Right ventricle myocardium superior (tissue), 1 donor: ENCODE data around the gene TIAM2. TPM values are rescaled to one million over a fixed set of nuclear protein-coding genes. Genes with fewer than 3 reads are reported as not detected.

Experiments used
- ATAC-seq: fragments of 200-7000 bp; cut with Tn5 transposase; one replicate; pipeline ENCODE4 v1.9.1; 2020; ENCODE audit warnings: mild to moderate bottlenecking; ENCODE audit not compliant: poor library complexity
- DNase-seq: peaks from one replicate; pipeline ENCODE4 v3.0.0-alpha.2; 2020
- intact Hi-C: fragments of 100-400 bp; cut with DNase I; formaldehyde crosslinking; loops from one replicate; pipeline ENCODE4 v1.11.2; 2022
- total RNA-seq: library from RNA; stranded (reverse); fragmentation: NEBNext Ultra II Directional; extraction: Animal tissue kit (Norgen Biotek cat#: 25700); gene quantifications from one replicate; pipeline ENCODE4 v1.2.1, GENCODE V29; 2021
- donor health status: DM: no; HTN: yes; CAD: no; lungs with severe emphysema.

TIAM2 gene
- total RNA-seq, 1 donor from 2014 or later, result 8.4 TPM

- DNase-seq, result no peak
- ATAC-seq, result no peak
- intact Hi-C loops, result no loop called here
Measured at GRCh38 chr6:154984146-154984545, 11.0 kb upstream of the TIAM2 start.

- ATAC-seq, result no peak
- intact Hi-C loops, result no loop called here
- no peak for DNase-seq
Measured at GRCh38 chr6:154986787-154987235, 8.3 kb upstream of the TIAM2 start.

- no peak for DNase-seq
- intact Hi-C loops, result no loop called here
- ATAC-seq, result no peak
Measured at GRCh38 chr6:154989448-154989847, 5.7 kb upstream of the TIAM2 start.

GRCh38 chr6:154991207-154991606, 3.9 kb upstream of the TIAM2 start:
- intact Hi-C loops, result no loop called here
- no peak for ATAC-seq

GRCh38 chr6:154993026-154993425, 2.1 kb upstream of the TIAM2 start:
- intact Hi-C loops, result no loop called here

More at GRCh38 chr6:154991207-154991606, 3.9 kb upstream of the TIAM2 start:
- DNase-seq, result no peak

GRCh38 chr6:154993710-154994109, 1.4 kb upstream of the TIAM2 start:
- intact Hi-C loops, result no loop called here
- no peak for ATAC-seq
- no peak for DNase-seq

More at GRCh38 chr6:154993026-154993425, 2.1 kb upstream of the TIAM2 start:
- ATAC-seq (no peak), DNase-seq (no peak)

GRCh38 chr6:154994836-154995253, 270 bp upstream of the TIAM2 start:
- DNase-seq (no peak), ATAC-seq (no peak)
- intact Hi-C loops, result no loop called here

GRCh38 chr6:154996016-154996590, 988 bp downstream of the TIAM2 start:
- intact Hi-C loops, result no loop called here
- DNase-seq (no peak), ATAC-seq (no peak)

- ATAC-seq, result no peak
- intact Hi-C loops, result no loop called here
Measured at GRCh38 chr6:154996841-154997311, 1.8 kb downstream of the TIAM2 start.

GRCh38 chr6:154998855-154999254, 3.7 kb downstream of the TIAM2 start:
- intact Hi-C loops, result no loop called here
- ATAC-seq (no peak), DNase-seq (no peak)

More at GRCh38 chr6:154996841-154997311, 1.8 kb downstream of the TIAM2 start:
- DNase-seq, result no peak

GRCh38 chr6:155001482-155001881, 6.4 kb downstream of the TIAM2 start:
- DNase-seq (no peak), ATAC-seq (no peak)
- intact Hi-C loops, result no loop called here

- intact Hi-C loops, result no loop called here
- DNase-seq, result no peak
- ATAC-seq, result no peak
Measured at GRCh38 chr6:155001934-155002333, 6.8 kb downstream of the TIAM2 start.

- no peak for ATAC-seq
- no peak for DNase-seq
- intact Hi-C loops, result no loop called here
Measured at GRCh38 chr6:155003476-155003875, 8.4 kb downstream of the TIAM2 start.

- ATAC-seq (no peak), DNase-seq (no peak)
- intact Hi-C loops, result no loop called here
Measured at GRCh38 chr6:155004017-155004416, 8.9 kb downstream of the TIAM2 start.

GRCh38 chr6:155004576-155005372, 9.7 kb downstream of the TIAM2 start:
- DNase-seq (no peak), ATAC-seq (no peak)
- intact Hi-C loops, result no loop called here

- no peak for ATAC-seq
- intact Hi-C loops, result no loop called here
- DNase-seq, result no peak
Measured at GRCh38 chr6:155008625-155009024, 13.5 kb downstream of the TIAM2 start.

GRCh38 chr6:155010940-155011339, 15.8 kb downstream of the TIAM2 start:
- intact Hi-C loops, result no loop called here
- ATAC-seq, result no peak
- DNase-seq, result no peak

- no peak for ATAC-seq
- intact Hi-C loops, result no loop called here
- no peak for DNase-seq
Measured at GRCh38 chr6:155011809-155012291, 16.7 kb downstream of the TIAM2 start.

- no peak for DNase-seq
- no peak for ATAC-seq
- intact Hi-C loops, result no loop called here
Measured at GRCh38 chr6:155013457-155013876, 18.4 kb downstream of the TIAM2 start.

GRCh38 chr6:155014137-155014536, 19.0 kb downstream of the TIAM2 start:
- ATAC-seq, result no peak
- intact Hi-C loops, result no loop called here
- DNase-seq, result no peak
